Liver (tissue), 9 donors: ENCODE results near the gene ERGIC1. TPM values are rescaled to one million over a fixed set of nuclear protein-coding genes. Genes with fewer than 3 reads are reported as not detected.
A peak's percentile ranks its signal among the peaks of the same experiment; 100 is the strongest.

Experiments used
- DNase-seq: peaks from one replicate; pipeline ENCODE4 v3.0.0-alpha.2; 2017; ENCODE audit warnings: low spot score
- H3K27ac ChIP-seq, 2 donors: one replicate each; pipeline ENCODE4 v1.7.0; 2013; ENCODE audit warnings: inconsistent platforms in 2 of 2, low read length in 2 of 2, control low read depth in 1 of 2, low read depth in 1 of 2, mild to moderate bottlenecking in 1 of 2
- H3K27me3 ChIP-seq, 4 donors: one replicate each; pipeline versions ENCODE4 v1.6.1 to v1.7.0; 2013; ENCODE audit warnings: low read length in 3 of 4, inconsistent platforms in 1 of 4, mild to moderate bottlenecking in 1 of 4, moderate library complexity in 1 of 4; ENCODE audit not compliant: control insufficient read depth in 4 of 4, insufficient read depth in 4 of 4
- H3K36me3 ChIP-seq, 4 donors: one replicate each; pipeline versions ENCODE4 v1.6.1 to v1.7.0; 2013; ENCODE audit warnings: low read length in 3 of 4, mild to moderate bottlenecking in 3 of 4, low read depth in 1 of 4, moderate library complexity in 1 of 4; ENCODE audit not compliant: control insufficient read depth in 4 of 4, insufficient read depth in 3 of 4
- H3K4me1 ChIP-seq, 4 donors: one replicate each; pipeline versions ENCODE4 v1.6.1 to v1.7.0; 2013; ENCODE audit warnings: low read length in 3 of 4, mild to moderate bottlenecking in 3 of 4, moderate library complexity in 1 of 4; ENCODE audit not compliant: control insufficient read depth in 4 of 4, insufficient read depth in 4 of 4
- H3K4me3 ChIP-seq, 3 donors: one replicate each; pipeline versions ENCODE4 v1.6.1 to v1.7.0; 2013; ENCODE audit warnings: low read length in 3 of 3, control low read depth in 1 of 3, low read depth in 1 of 3, mild to moderate bottlenecking in 1 of 3
- H3K9ac ChIP-seq, 2 donors: one replicate each; pipeline ENCODE4 v1.7.0; 2013; ENCODE audit warnings: low read length in 2 of 2, mild to moderate bottlenecking in 2 of 2, moderate library complexity in 2 of 2, control low read depth in 1 of 2, low read depth in 1 of 2
- H3K9me3 ChIP-seq, 4 donors: one replicate each; pipeline versions ENCODE4 v1.6.1 to v1.7.0; 2013; ENCODE audit warnings: low read length in 3 of 4; ENCODE audit not compliant: control insufficient read depth in 4 of 4
- EGR1 ChIP-seq, 2 donors: IDR thresholded peaks; 2 replicates each; pipeline ENCODE4 v1.6.1; 2016 to 2018; ENCODE audit warnings: antibody characterized with exemption in 2 of 2, low read depth in 2 of 2
- FOXA1 ChIP-seq: IDR thresholded peaks from 2 replicates; pipeline ENCODE4 v1.6.1; 2016; ENCODE audit warnings: antibody characterized with exemption
- FOXA2 ChIP-seq: IDR thresholded peaks from 2 replicates; pipeline ENCODE4 v1.6.1; 2016; ENCODE audit warnings: antibody characterized with exemption
- GABPA ChIP-seq, 2 donors: IDR thresholded peaks in 1 of 2; conservative IDR thresholded peaks in 1 of 2; 2 replicates each; pipeline ENCODE4 v1.6.1; 2016; ENCODE audit warnings: antibody characterized with exemption in 2 of 2, mild to moderate bottlenecking in 1 of 2, moderate library complexity in 1 of 2
- HNF4A ChIP-seq, 2 donors: conservative IDR thresholded peaks; 2 replicates each; pipeline ENCODE4 v1.6.1; 2016; ENCODE audit warnings: antibody characterized with exemption in 2 of 2, mild to moderate bottlenecking in 2 of 2
- HNF4G ChIP-seq: IDR thresholded peaks from 2 replicates; pipeline ENCODE4 v1.6.1; 2016; ENCODE audit warnings: antibody characterized with exemption
- JUND ChIP-seq, 2 donors: IDR thresholded peaks; 2 replicates each; pipeline ENCODE4 v1.6.1; 2016; ENCODE audit warnings: antibody characterized with exemption in 2 of 2
- MAX ChIP-seq: IDR thresholded peaks from 2 replicates; pipeline ENCODE4 v1.6.1; 2016; ENCODE audit warnings: antibody characterized with exemption
- NR2F2 ChIP-seq: IDR thresholded peaks from 2 replicates; pipeline ENCODE4 v1.6.1; 2016; ENCODE audit warnings: antibody characterized with exemption
- RAD21 ChIP-seq, 2 donors: IDR thresholded peaks; 2 replicates each; pipeline ENCODE4 v1.6.1; 2016; ENCODE audit warnings: antibody characterized with exemption in 2 of 2, mild to moderate bottlenecking in 2 of 2
- REST ChIP-seq: IDR thresholded peaks from 2 replicates; pipeline ENCODE4 v1.6.1; 2016; ENCODE audit warnings: antibody characterized with exemption, mild to moderate bottlenecking
- RXRA ChIP-seq, 2 donors: IDR thresholded peaks; 2 replicates each; pipeline ENCODE4 v1.6.1; 2017 to 2018; ENCODE audit warnings: antibody characterized with exemption in 2 of 2, mild to moderate bottlenecking in 1 of 2
- SP1 ChIP-seq: IDR thresholded peaks from 2 replicates; pipeline ENCODE4 v1.6.1; 2018; ENCODE audit warnings: antibody characterized with exemption, mild to moderate bottlenecking
- TAF1 ChIP-seq: conservative IDR thresholded peaks from 2 replicates; pipeline ENCODE4 v1.6.1; 2016; ENCODE audit warnings: antibody characterized with exemption, mild to moderate bottlenecking
- YY1 ChIP-seq: IDR thresholded peaks from 2 replicates; pipeline ENCODE4 v1.6.1; 2016; ENCODE audit warnings: antibody characterized with exemption, mild to moderate bottlenecking
- WGBS: extraction: QIAGEN DNeasy Blood & Tissue Kit; methylation state at CpG from one replicate; pipeline ENCODE4 v1.1.7; 2013; 5-methylcytosine and 5-hydroxymethylcytosine counted together
- polyA plus RNA-seq, 2 donors: library from polyadenylated mRNA; stranded (reverse) in 1 of 2; unstranded in 1 of 2; fragments of 200-250 nt in 1 of 2; fragments of >200 nt in 1 of 2; fragmentation: Nextera tagmentation in 1 of 2; extraction: Ambion mirVana in 1 of 2; gene quantifications; one replicate each; pipeline versions ENCODE4 v1.2.1 to v1.2.3, GENCODE V29; 2013 to 2015
- total RNA-seq, 2 donors: library from RNA; depleted of rRNA; stranded (reverse); fragments of >200 nt; gene quantifications; one replicate each; pipeline ENCODE4 v1.2.3, GENCODE V29; 2014
- TF ChIP-seq, protein P1 (sequence below): fragments of 150-350 bp; IDR thresholded peaks from 2 replicates; pipeline ENCODE4 v1.5.1; 2017; ENCODE audit warnings: improper control_type of control experiment, low read depth, low read length; ENCODE audit not compliant: missing input control
- TF ChIP-seq, protein P2 (sequence below): IDR thresholded peaks from 2 replicates; pipeline ENCODE4 v1.6.1; 2016; ENCODE audit warnings: antibody characterized with exemption
- TF ChIP-seq, protein P3 (sequence below): IDR thresholded peaks from 2 replicates; pipeline ENCODE4 v1.6.1; 2016; ENCODE audit warnings: antibody characterized with exemption
- donor health status: healthy.
- donor health status: healthy.
- donor health status: healthy.
- donor health status: healthy.
- donor health status: healthy.

Gene ERGIC1
- total and polyA plus RNA-seq, 4 donors: 45.4 to 155 (median 101) TPM

- H3K9ac ChIP-seq: peak overlapping the region; percentile 36 to 50
- peak overlapping the region; percentile 87 to 96 for H3K27ac ChIP-seq
- no peak overlapping the region for H3K4me3 ChIP-seq
- H3K4me1 ChIP-seq: peaks cover 26 to 77% (median 58%) of the 10 kb centered on the region in 4 donors
- WGBS: 78% methylated on average over 9 of the region's 9 CpGs
- DNase-seq: no peak
- H3K27me3 ChIP-seq: no peaks in the 10 kb centered on the region
- no peaks in the 10 kb centered on the region for H3K9me3 ChIP-seq
- peaks cover 0 to 2% (median 0%) of the 10 kb centered on the region in 4 donors for H3K36me3 ChIP-seq
- no peak for TF ChIP-seq NR2F2
- TF ChIP-seq GABPA (IDR thresholded peaks at IDR 0.05 in 1 of 2, conservative IDR thresholded peaks at IDR 0.05 in 1 of 2): no peak
- peak in 1 of 2 donors; percentile 23 for TF ChIP-seq RXRA (IDR thresholded peaks at IDR 0.05)
- TF ChIP-seq SP1: no peak
- TF ChIP-seq HNF4G: no peak
- TF ChIP-seq TAF1: no peak
- TF ChIP-seq RAD21 (IDR thresholded peaks at IDR 0.05): no peak
These were observed 67.9 kb downstream of the ERGIC1 start for GRCh38 chr5:172901788-172902496.

DNA sequence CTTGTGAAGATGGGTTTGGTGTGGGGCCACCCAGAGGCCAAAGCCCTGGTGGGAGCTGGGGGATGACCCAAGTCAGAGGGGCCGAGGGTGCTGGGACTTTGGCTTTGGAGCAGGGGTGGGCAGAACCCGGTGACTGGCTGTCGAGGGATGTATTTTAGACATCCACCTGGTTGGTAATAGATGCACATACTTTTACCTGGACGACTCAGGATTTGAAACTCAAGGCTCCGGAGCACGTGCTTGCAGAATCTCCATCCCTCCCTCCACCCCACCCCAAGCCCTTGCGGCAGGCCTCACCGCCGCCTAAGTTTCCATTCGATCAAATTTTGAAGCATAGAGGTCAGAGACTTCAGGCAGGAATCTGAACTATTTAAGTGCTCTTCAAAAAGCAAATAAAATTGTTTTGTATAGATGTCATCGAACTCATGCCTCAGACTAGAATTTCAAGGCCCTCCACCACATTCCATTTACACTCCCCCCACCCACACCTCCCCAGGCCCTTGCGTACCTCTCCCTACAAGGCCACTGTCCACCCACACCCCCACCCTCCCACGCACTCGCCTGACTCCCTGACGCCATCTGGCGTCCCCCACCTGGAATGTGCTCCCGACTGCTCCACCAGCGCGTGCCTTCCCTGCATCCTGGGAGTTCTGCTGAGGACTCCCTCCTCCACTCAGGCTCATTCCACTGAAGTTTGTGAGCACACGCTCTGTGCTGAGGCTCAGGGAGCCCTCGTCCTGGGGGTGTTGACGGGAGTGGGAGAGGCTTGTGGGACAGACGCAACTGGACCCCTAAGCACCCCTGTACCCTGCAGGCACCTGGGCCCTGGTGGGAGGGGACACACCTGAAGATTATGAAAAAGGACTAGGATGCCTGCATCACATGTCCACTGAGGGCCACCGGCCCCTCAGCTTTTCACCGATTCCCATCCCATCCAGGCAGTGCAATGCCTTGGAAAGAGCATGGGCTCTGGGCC, 68.7 kb downstream of the ERGIC1 start:
- TF ChIP-seq HNF4G (peak; percentile 19), EGR1 (IDR thresholded peaks at IDR 0.05; ENCODE audit: low read depth in 2 of 2) (peak; percentile 94 to 95), JUND (IDR thresholded peaks at IDR 0.05) (no peak), SP1 (peak; percentile 52), RXRA (IDR thresholded peaks at IDR 0.05) (peak; percentile 45 to 73), TAF1 (no peak), FOXA2 (no peak), HNF4A (conservative IDR thresholded peaks at IDR 0.05) (peak in 1 of 2 donors; percentile 25), GABPA (IDR thresholded peaks at IDR 0.05 in 1 of 2, conservative IDR thresholded peaks at IDR 0.05 in 1 of 2) (no peak), NR2F2 (peak; percentile 43), MAX (no peak), FOXA1 (no peak), RAD21 (IDR thresholded peaks at IDR 0.05) (peak; percentile 78 to 82), REST (no peak), YY1 (no peak)
- TF ChIP-seq, protein P1, sequence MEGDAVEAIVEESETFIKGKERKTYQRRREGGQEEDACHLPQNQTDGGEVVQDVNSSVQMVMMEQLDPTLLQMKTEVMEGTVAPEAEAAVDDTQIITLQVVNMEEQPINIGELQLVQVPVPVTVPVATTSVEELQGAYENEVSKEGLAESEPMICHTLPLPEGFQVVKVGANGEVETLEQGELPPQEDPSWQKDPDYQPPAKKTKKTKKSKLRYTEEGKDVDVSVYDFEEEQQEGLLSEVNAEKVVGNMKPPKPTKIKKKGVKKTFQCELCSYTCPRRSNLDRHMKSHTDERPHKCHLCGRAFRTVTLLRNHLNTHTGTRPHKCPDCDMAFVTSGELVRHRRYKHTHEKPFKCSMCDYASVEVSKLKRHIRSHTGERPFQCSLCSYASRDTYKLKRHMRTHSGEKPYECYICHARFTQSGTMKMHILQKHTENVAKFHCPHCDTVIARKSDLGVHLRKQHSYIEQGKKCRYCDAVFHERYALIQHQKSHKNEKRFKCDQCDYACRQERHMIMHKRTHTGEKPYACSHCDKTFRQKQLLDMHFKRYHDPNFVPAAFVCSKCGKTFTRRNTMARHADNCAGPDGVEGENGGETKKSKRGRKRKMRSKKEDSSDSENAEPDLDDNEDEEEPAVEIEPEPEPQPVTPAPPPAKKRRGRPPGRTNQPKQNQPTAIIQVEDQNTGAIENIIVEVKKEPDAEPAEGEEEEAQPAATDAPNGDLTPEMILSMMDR: peak; percentile 49
- TF ChIP-seq, protein P2, sequence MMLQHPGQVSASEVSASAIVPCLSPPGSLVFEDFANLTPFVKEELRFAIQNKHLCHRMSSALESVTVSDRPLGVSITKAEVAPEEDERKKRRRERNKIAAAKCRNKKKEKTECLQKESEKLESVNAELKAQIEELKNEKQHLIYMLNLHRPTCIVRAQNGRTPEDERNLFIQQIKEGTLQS: no peak
- TF ChIP-seq, protein P3, sequence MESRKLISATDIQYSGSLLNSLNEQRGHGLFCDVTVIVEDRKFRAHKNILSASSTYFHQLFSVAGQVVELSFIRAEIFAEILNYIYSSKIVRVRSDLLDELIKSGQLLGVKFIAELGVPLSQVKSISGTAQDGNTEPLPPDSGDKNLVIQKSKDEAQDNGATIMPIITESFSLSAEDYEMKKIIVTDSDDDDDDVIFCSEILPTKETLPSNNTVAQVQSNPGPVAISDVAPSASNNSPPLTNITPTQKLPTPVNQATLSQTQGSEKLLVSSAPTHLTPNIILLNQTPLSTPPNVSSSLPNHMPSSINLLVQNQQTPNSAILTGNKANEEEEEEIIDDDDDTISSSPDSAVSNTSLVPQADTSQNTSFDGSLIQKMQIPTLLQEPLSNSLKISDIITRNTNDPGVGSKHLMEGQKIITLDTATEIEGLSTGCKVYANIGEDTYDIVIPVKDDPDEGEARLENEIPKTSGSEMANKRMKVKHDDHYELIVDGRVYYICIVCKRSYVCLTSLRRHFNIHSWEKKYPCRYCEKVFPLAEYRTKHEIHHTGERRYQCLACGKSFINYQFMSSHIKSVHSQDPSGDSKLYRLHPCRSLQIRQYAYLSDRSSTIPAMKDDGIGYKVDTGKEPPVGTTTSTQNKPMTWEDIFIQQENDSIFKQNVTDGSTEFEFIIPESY: no peak
- Histone ChIP-seq H3K9me3 (no peaks in the 10 kb centered on the region), H3K4me1 (peaks cover 26 to 76% (median 57%) of the 10 kb centered on the region in 4 donors), H3K4me3 (no peak overlapping the region), H3K36me3 (peaks cover 0 to 2% (median 0%) of the 10 kb centered on the region in 4 donors), H3K27me3 (no peaks in the 10 kb centered on the region), H3K9ac (peak overlapping the region; percentile 36 to 50), H3K27ac (peak overlapping the region; percentile 87 to 96)
- peak; percentile 62 for DNase-seq
- WGBS: 43% methylated on average over 25 of the region's 25 CpGs
